ENCODE results near the gene NOL4L.

The NOL4L gene

GRCh38 chr20:32607727-32608663, 22.9 kb upstream of the NOL4L start:
- H3K4me3 ChIP-seq (replicated peaks; ENCODE audit: insufficient read depth, low read length): no peak overlapping the region
- TF ChIP-seq GABPA (IDR thresholded peaks at IDR 0.05; ENCODE audit: low read depth) (no peak), SPI1 (IDR thresholded peaks at IDR 0.05; ENCODE audit: borderline replicate concordance, low read depth) (no peak), REST (IDR thresholded peaks at IDR 0.05; ENCODE audit: insufficient replicate concordance, low read depth) (no peak), CTCF (IDR thresholded peaks at IDR 0.05; ENCODE audit: insufficient read depth, low read length) (no peak), POLR2AphosphoS5 (IDR thresholded peaks at IDR 0.05; ENCODE audit: low read depth) (no peak)
- no peak overlapping the region for H3K27ac ChIP-seq (replicated peaks)
- no peak for DNase-seq (ENCODE audit: low read depth in 1 of 2, low spot score in 1 of 2)
- H3K27me3 ChIP-seq (ENCODE audit: insufficient read depth, poor library complexity, severe bottlenecking): no peaks in the 10 kb centered on the region

- DNase-seq (ENCODE audit: low read depth in 1 of 2, low spot score in 1 of 2): no peak
- no peak overlapping the region for H3K4me3 ChIP-seq (replicated peaks; ENCODE audit: insufficient read depth, low read length)
- no peaks in the 10 kb centered on the region for H3K27me3 ChIP-seq (ENCODE audit: insufficient read depth, poor library complexity, severe bottlenecking)
- TF ChIP-seq SPI1 (IDR thresholded peaks at IDR 0.05; ENCODE audit: borderline replicate concordance, low read depth) (no peak), REST (IDR thresholded peaks at IDR 0.05; ENCODE audit: insufficient replicate concordance, low read depth) (no peak), POLR2AphosphoS5 (IDR thresholded peaks at IDR 0.05; ENCODE audit: low read depth) (no peak), GABPA (IDR thresholded peaks at IDR 0.05; ENCODE audit: low read depth) (no peak), CTCF (IDR thresholded peaks at IDR 0.05; ENCODE audit: insufficient read depth, low read length) (no peak)
- H3K27ac ChIP-seq (replicated peaks): no peak overlapping the region
Measured at GRCh38 chr20:32607324-32607723, 22.2 kb upstream of the NOL4L start.

- Histone ChIP-seq H3K27me3 (ENCODE audit: insufficient read depth, poor library complexity, severe bottlenecking) (no peaks in the 10 kb centered on the region), H3K4me3 (replicated peaks; ENCODE audit: insufficient read depth, low read length) (no peak overlapping the region), H3K27ac (replicated peaks) (no peak overlapping the region)
- TF ChIP-seq POLR2AphosphoS5 (IDR thresholded peaks at IDR 0.05; ENCODE audit: low read depth): no peak
- no peak for TF ChIP-seq REST (IDR thresholded peaks at IDR 0.05; ENCODE audit: insufficient replicate concordance, low read depth)
- TF ChIP-seq SPI1 (IDR thresholded peaks at IDR 0.05; ENCODE audit: borderline replicate concordance, low read depth): no peak
- no peak for DNase-seq (ENCODE audit: low read depth in 1 of 2, low spot score in 1 of 2)
Measured at GRCh38 chr20:32606790-32607189, 21.7 kb upstream of the NOL4L start.

Data from HL-60 (cell line).